Ovary (tissue), 9 donors: ENCODE results near the gene TSC2. TPM values are rescaled to one million over a fixed set of nuclear protein-coding genes. Genes with fewer than 3 reads are reported as not detected.
"Not testable (repeated sequence)": the region's sequence is repeated elsewhere in the genome, so short reads cannot be mapped to it uniquely, and the experiment has no call there.

Experiments
- DNase-seq, 5 donors: peaks; one replicate each; pipeline ENCODE4 v3.0.0-alpha.2; 2019 to 2020
- H3K27ac ChIP-seq, 2 donors: fragments of 200-600 bp; one replicate each; pipeline versions ENCODE4 v1.5.1 to v1.8.0; 2019 to 2022
- H3K27me3 ChIP-seq: fragments of 200-600 bp; one replicate; pipeline ENCODE4 v1.8.0; 2022
- H3K36me3 ChIP-seq: fragments of 200-600 bp; sonication (generic); one replicate; pipeline ENCODE4 v1.5.1; 2019
- H3K4me1 ChIP-seq: one replicate; pipeline ENCODE4 v1.8.1; 2013; ENCODE audit warnings: mild to moderate bottlenecking, moderate library complexity; ENCODE audit not compliant: insufficient read depth
- H3K4me3 ChIP-seq: fragments of 200-600 bp; sonication (generic); one replicate; pipeline ENCODE4 v1.5.1; 2017
- H3K9me3 ChIP-seq, 2 donors: fragments of 200-600 bp in 1 of 2; sonication (generic) in 1 of 2; one replicate each; pipeline versions ENCODE4 v1.5.1 to v1.8.1; 2013 to 2019; ENCODE audit warnings: mild to moderate bottlenecking in 1 of 2, moderate library complexity in 1 of 2
- EP300 ChIP-seq: sonication (generic); formaldehyde crosslinking; IDR thresholded peaks from one replicate; pipeline ENCODE4 v1.6.1; 2017; ENCODE audit warnings: antibody characterized with exemption
- POLR2A ChIP-seq: fragments of 450-650 bp; IDR thresholded peaks from one replicate; pipeline ENCODE4 v1.6.1; 2017; ENCODE audit warnings: antibody characterized with exemption, mild to moderate bottlenecking, moderate library complexity
- WGBS, 3 donors: extraction: QIAGEN DNeasy Blood & Tissue Kit in 1 of 3; methylation state at CpG; one replicate each; pipeline versions ENCODE4 v1.1.5 to v1.1.7; 2013 to 2017; 5-methylcytosine and 5-hydroxymethylcytosine counted together
- intact Hi-C, 4 donors: fragments of 100-400 bp; cut with DNase I; formaldehyde crosslinking; loops; one replicate each; pipeline versions ENCODE4 v1.11.0 to v1.15.1; 2022 to 2023
- polyA plus RNA-seq, 2 donors: library from polyadenylated mRNA; stranded (reverse); fragments of 200-250 nt in 1 of 2; fragments of 350-450 nt in 1 of 2; fragmentation: Illumina TruSeq in 1 of 2; extraction: RNeasy Lipid Tissue Mini Kit (QIAGEN cat#74804) in 1 of 2; gene quantifications; one replicate each; pipeline ENCODE4 v1.2.3, GENCODE V29; 2013 to 2014
- total RNA-seq, 7 donors: library from RNA; depleted of rRNA in 2 of 7; stranded (reverse); fragments of >200 nt in 2 of 7; fragmentation: NEBNext Ultra II Directional in 3 of 7; extraction: Animal tissue kit (Norgen Biotek cat#: 25700) in 3 of 7; gene quantifications; one replicate each; pipeline versions ENCODE4 v1.1.0 to v1.2.4, GENCODE V29; 2016 to 2023
- TF ChIP-seq, protein P1 (sequence below), 3 donors: fragments of 450-650 bp in 2 of 3; fragments of 200-600 bp in 1 of 3; IDR thresholded peaks; one replicate each; pipeline versions ENCODE4 v1.5.1 to v1.8.0; 2016 to 2022; ENCODE audit warnings: antibody characterized with exemption in 3 of 3, mild to moderate bottlenecking in 1 of 3
- donor health status: DM: no; HTN: no; CAD: no; lungs with moderate emphysema.
- donor health status: DM: no; HTN: no; CAD: no.
- donor health status: Bipolar disorder and iron deficiency.
- donor health status: DM: yes; HTN: yes; CAD: no.
- donor health status: DM: no; HTN: no; CAD: no.
- donor health status: DM: yes; HTN: yes; CAD: no.

TSC2 gene
- total and polyA plus RNA-seq, 9 donors: 47.0 to 150 (median 96.0) TPM

DNA sequence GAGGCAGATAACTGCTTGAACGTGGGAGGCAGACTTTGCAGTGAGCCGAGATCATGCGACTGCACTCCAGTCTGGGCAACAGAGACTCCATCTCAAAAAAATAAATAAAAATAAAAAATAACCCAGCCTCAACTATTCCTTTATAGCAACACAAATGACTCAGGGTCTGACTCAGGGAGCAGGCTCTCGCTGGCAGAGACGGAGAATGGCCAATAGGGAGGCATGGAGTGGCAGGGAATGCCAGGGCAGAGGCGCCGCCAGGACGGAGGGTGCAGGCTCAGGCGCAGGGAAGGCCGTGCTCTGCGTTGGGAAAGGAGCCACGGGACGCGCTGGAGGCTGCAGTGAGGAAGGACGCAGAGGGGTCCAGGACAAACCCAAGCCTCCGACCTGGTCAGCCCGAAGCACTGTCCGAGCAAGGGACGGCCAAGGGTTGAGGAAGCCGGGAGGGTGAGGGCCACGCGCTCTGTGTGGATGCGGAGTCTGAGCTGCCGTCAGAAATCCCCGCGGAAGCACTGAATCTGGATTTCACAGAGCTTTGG lies 47.6 kb downstream of the TSC2 start:
- no peaks in the 10 kb centered on the region for H3K9me3 ChIP-seq
- no peak for DNase-seq
- no peak overlapping the region for H3K27ac ChIP-seq
- 92 to 94% (median 93%) methylated on average over 26 of the region's 26 CpGs for WGBS, 3 donors
- no peaks in the 10 kb centered on the region for H3K36me3 ChIP-seq
- H3K4me3 ChIP-seq: no peak overlapping the region
- no peaks in the 10 kb centered on the region for H3K27me3 ChIP-seq
- peaks cover 6% of the 10 kb centered on the region for H3K4me1 ChIP-seq
- TF ChIP-seq EP300 (no peak), POLR2A (no peak)
- TF ChIP-seq, protein P1, sequence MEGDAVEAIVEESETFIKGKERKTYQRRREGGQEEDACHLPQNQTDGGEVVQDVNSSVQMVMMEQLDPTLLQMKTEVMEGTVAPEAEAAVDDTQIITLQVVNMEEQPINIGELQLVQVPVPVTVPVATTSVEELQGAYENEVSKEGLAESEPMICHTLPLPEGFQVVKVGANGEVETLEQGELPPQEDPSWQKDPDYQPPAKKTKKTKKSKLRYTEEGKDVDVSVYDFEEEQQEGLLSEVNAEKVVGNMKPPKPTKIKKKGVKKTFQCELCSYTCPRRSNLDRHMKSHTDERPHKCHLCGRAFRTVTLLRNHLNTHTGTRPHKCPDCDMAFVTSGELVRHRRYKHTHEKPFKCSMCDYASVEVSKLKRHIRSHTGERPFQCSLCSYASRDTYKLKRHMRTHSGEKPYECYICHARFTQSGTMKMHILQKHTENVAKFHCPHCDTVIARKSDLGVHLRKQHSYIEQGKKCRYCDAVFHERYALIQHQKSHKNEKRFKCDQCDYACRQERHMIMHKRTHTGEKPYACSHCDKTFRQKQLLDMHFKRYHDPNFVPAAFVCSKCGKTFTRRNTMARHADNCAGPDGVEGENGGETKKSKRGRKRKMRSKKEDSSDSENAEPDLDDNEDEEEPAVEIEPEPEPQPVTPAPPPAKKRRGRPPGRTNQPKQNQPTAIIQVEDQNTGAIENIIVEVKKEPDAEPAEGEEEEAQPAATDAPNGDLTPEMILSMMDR (IDR thresholded peaks at IDR 0.05): no peak
- intact Hi-C loops: no loop called here

DNA sequence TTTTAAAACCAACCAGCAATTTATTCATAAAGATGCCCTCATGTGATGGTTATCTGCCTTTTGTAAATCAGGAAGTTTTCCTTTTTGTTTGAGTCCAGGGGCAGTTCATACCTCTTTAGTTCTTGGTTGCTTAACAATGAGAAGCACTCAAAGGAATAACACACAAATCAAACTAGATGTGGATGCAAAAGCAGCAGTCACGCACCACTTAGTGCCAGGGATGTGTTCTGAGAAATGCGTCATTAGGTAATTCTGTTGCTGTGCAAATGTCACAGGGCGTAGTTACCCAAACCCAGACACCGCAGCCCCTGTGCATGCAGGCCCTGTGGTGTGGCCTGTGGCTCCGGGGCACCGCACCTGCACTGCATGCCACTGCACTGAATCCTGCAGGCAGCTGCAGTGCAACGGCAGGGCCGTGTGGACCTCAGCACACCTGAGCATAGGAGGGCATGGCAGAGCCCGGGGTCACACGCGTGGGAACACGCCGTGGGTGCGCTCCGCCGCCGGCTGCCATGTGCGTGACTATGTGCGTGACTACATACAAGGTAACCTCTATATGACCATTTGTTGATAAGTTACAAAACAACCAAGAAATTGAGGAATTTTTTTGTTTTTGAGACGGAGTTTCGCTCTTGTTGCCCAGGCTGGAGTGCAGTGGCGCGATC lies 48.3 kb downstream of the TSC2 start:
- Histone ChIP-seq H3K27ac (no peak overlapping the region), H3K4me1 (peaks cover 6% of the 10 kb centered on the region), H3K9me3 (no peaks in the 10 kb centered on the region), H3K4me3 (no peak overlapping the region), H3K36me3 (no peaks in the 10 kb centered on the region), H3K27me3 (no peaks in the 10 kb centered on the region)
- TF ChIP-seq POLR2A (no peak), EP300 (no peak)
- TF ChIP-seq, protein P1 (IDR thresholded peaks at IDR 0.05): no peak
- DNase-seq: no peak
- 93 to 98% (median 95%) methylated on average over 23 of the region's 23 CpGs for WGBS, 3 donors
- intact Hi-C loops: no loop called here

DNA sequence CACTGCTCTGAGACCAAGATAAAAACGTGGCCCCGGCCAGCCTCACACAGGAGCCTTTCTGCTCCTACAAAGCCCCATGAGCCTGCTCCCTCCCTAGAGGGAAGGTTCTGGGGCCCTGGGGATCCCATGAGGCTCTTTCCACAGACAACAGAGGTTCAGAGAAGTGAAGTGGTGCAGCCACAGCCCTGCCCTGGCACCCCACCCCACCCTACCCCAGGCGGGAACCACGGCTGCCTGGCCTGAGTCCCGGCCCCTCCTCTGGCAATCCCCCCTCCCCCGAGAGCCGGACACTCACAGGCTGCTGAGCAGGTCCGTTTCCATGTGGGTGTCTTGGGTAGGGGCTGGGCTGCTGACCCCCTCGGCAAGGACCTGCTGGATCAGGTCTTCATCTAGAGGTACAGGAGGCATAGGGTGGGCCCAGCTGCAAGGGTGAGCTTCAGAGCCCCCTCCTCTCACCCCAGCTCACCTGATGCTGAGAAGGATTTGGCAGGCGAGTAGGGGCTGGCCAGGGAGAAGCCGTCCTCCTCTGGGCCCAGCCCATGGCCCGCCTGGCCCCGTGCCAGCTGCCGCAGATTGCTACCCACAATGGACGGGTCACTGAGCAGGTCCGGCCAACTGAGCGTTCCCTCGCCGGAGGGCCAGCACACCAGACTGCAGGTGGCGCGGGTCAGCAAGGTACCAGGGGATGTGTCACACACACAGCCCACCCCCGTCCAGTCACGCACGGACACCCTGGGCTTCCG lies 49.2 kb downstream of the TSC2 start:
- intact Hi-C loops: no loop called here
- 71 to 78% (median 75%) methylated on average over 22 to 25 of the region's 25 CpGs for WGBS, 3 donors
- no peaks in the 10 kb centered on the region for H3K9me3 ChIP-seq
- no peak overlapping the region for H3K4me3 ChIP-seq
- no peaks in the 10 kb centered on the region for H3K36me3 ChIP-seq
- no peak for DNase-seq
- no peaks in the 10 kb centered on the region for H3K27me3 ChIP-seq
- TF ChIP-seq POLR2A: no peak
- H3K27ac ChIP-seq: no peak overlapping the region
- H3K4me1 ChIP-seq: no peaks in the 10 kb centered on the region

DNA sequence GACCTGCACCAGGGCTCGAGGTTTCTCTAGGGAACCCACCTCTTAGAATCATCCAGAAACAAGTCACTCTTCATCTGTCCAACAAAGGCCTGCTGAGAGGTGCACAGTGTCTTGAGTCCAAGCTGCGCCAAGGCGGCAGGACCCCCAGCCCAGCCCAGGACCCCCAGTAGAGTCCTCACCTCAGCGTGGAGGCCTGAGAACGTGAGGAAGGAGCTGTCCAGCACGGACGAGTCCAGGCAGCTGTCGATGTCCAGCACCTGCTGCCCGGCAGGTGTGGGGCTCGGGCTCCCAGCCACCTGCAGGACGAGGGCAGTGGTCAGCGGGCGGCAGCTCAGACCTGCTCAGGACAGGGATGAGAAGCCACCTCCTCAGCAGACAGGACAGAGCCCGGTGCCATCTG lies 49.9 kb downstream of the TSC2 start:
- H3K36me3 ChIP-seq: not testable (repeated sequence)

DNA sequence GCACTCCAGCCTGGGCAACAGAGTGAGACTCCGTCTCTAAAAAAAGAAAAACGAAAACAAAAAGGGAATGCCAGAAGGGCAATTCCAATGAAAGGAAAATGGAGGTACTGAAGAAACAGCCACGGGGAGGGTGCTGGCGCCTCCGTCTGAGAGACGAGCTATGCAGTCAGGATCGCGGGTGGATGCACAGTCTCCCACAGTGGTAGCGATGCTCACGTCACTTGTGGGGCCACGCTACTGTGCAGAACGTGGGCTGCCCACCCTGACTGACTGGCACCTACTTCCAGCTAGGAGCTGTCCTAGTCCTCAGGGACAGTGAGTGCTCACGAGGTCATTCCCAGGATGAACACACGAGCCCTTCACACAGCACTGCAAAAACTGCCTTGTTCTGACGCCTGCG lies 53.8 kb downstream of the TSC2 start:
- H3K9me3 ChIP-seq, DNase-seq, H3K36me3 ChIP-seq, H3K27ac ChIP-seq, H3K4me3 ChIP-seq, H3K27me3 ChIP-seq, H3K4me1 ChIP-seq, intact Hi-C loops: not testable (repeated sequence)
- WGBS, 3 donors: 84 to 89% (median 88%) methylated on average over 12 to 13 of the region's 16 CpGs

More for the DNA sequence above, 49.9 kb downstream of the TSC2 start:
- H3K27me3 ChIP-seq, H3K27ac ChIP-seq, H3K4me3 ChIP-seq, intact Hi-C loops, H3K9me3 ChIP-seq, DNase-seq, H3K4me1 ChIP-seq: not testable (repeated sequence)
- 80 to 97% (median 90%) methylated on average over 3 to 14 of the region's 14 CpGs for WGBS, 3 donors

DNA sequence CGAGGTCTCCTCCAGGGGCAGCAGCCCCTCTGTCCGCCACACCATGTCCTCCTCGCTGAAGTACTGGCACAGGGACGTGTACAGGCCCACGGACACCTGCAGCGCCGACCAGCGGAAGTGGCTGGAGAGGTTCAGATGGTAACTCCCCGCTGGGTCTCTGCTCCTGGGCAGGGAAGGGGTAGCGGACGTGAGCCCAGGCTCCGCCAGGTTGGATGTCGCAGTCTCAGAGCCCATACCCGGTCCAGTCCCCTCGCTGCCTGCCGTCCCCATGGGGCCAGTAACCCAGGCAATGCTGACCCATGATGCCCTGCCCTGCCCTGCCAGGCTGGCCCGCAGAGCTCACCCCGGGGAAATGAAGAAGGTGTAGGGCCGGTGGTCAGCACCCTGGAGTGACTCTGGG lies 54.7 kb downstream of the TSC2 start:
- DNase-seq: no peak
- Histone ChIP-seq H3K4me1 (no peaks in the 10 kb centered on the region), H3K27ac (no peak overlapping the region), H3K4me3 (no peak overlapping the region), H3K9me3 (no peaks in the 10 kb centered on the region), H3K27me3 (no peaks in the 10 kb centered on the region), H3K36me3 (no peaks in the 10 kb centered on the region)
- no peak for TF ChIP-seq POLR2A
- TF ChIP-seq, protein P1 (IDR thresholded peaks at IDR 0.05): no peak
- no peak for TF ChIP-seq EP300
- intact Hi-C loops: no loop called here
- 85 to 93% (median 91%) methylated on average over 13 to 19 of the region's 19 CpGs for WGBS, 3 donors

DNA sequence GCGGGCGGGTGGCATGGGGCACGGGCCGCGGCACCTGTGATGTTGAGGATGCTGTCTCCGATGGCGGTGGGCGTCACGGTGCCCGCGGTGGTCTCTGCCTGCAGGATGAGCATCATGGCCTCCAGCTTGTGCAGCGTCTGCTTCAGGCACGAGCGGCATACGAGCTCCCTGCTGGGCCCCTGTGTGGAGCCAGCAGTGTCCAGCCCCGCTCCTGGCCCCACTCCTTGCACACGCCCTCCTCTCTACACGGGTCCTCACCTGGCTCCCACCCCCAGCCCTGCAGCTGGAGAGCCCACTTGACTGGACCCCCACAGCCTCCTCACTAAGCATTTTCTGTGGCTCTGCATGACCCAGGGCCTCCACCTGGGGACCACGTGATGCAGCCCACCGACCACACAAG lies 56.7 kb downstream of the TSC2 start:
- H3K27ac ChIP-seq, H3K4me3 ChIP-seq, intact Hi-C loops, H3K9me3 ChIP-seq, DNase-seq, H3K4me1 ChIP-seq, H3K27me3 ChIP-seq, H3K36me3 ChIP-seq: not testable (repeated sequence)
- 80 to 100% (median 89%) methylated on average over 1 to 17 of the region's 20 CpGs for WGBS, 3 donors

DNA sequence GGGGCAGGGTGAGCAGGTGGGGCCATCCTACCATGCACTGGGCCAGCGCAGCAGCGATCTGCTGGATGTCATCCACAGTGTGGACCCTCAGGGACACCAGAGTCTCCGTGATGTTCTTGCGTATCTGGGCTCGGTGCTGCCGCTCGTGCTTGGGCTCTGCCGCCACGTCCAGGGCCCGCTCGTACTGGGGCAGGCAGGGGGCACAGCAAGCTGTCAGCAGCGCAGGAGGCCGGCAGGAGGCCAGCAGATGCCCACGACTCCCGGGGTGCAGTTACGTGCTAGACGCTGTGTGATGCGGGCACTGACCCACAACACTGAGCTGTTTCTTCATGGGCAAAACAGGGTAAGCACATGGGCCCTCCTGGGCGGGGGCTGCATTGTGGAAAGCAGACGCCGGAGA lies 57.5 kb downstream of the TSC2 start:
- WGBS, 3 donors: 88 to 94% (median 89%) methylated on average over 18 to 21 of the region's 21 CpGs
- intact Hi-C loops, H3K36me3 ChIP-seq, H3K27ac ChIP-seq, DNase-seq, H3K27me3 ChIP-seq, H3K4me3 ChIP-seq, H3K4me1 ChIP-seq, H3K9me3 ChIP-seq: not testable (repeated sequence)
